Measurements from ENCODE around the gene HADHA. TPM values are rescaled to one million over a fixed set of nuclear protein-coding genes. Genes with fewer than 3 reads are reported as not detected.

HADHA gene
- polyA plus RNA-seq, 4 donors = 188 to 240 (median 211) TPM

DNA sequence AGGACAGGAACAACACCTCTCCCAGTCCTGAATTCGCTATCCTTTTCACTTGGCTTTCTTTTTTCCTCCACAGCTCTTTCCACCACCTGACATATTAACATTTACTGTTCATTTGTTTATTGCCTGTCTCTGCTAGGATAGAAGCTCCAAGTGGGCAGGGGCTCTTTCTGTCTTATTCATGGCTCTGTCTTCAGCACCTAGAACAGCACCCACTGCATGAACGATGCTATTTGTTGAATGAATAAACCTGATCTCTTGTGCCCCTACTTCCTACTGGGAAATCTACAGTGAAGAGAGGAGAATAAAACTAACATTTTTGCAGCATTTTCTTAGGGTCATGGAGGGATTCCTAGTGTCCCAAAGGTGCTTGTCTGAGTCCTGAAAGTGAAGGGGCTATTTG lies 95.9 kb downstream of the HADHA start:
- DNase-seq (ENCODE audit: low read depth in 4 of 4, low spot score in 2 of 4) = no peak

DNA sequence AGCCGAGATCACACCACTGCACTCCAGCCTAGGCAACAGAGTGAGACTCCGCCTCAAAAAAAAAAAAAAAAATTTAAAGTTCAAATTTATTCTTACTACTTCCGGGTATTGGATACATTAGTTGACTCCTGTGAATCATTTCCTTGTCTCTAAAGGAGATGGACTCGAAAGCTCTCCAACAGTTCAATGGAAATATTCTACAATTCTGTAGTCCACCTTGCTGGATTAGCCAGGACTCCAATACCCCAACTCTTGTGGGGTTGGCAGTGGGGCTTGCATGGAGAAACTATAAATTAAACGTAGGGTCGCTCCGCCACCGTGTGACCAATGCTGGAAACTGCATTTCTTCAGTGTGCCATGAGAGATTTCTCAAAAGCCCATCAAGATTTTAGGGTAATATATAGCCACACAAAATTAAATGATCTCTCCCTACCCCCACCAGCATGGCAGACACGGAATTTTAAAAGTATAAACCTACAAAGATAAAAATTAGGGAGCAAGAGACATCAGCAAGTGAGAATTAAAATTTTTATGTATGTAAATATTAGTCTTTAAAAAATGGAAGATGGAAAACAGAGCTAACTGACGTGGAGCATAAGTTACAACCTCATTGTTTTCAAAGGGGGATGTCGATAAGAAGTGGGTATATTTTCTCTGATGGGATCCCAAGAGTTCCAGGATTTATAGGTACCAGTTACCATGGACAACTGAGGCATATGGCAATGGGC lies 99.3 kb downstream of the HADHA start:
- peak; percentile 18 to 32 (median 26) for DNase-seq (ENCODE audit: low read depth in 4 of 4, low spot score in 2 of 4)

DNA sequence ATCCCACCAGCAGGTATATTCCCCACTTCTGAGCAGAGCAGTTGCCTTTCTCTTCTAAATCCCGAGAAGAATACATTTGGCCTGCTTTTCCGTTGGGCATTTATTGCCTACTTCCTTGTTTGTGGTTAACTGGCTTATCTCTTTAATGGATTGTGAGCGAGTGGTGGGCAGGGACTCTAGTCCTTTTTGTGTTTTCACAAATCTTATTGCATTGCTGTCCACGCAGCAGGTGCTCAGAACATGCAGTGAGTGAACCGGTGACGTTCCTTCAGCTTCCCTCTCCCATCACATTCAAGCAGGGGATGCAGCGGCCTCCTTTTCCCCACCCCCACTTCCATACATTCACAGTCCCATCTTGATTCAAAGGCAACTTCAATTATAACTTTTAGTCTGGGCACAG lies 100.4 kb downstream of the HADHA start:
- DNase-seq (ENCODE audit: low read depth in 4 of 4, low spot score in 2 of 4) = no peak

DNA sequence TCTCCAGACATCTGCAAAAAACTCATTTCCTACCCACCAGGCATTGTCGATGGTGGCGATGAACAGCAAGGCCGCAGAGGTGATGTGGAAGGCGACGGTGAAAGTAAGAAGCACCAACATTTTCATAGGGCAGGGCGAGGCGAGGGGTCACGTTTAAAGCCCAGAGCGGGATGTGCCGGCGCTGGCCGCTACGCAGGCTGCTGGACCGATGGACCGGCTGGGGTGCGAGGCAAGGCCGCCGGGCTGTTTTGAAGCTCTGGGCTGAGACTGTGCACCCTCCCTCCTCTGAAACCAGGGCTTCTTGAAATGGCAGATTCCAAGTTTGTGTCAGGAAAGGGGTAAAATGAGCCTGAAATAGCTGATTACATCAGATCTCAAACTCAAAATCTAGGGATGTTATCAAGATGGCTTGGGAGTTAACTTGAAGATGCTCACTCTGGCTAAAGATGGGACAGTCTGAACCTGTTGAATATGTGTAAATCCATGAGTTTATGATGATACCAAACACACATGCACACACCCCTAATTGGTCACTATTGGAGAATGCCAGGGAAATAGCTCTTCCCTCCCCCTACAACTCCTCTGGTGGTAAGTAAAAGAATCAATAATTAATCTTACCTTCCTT lies 103.2 kb downstream of the HADHA start:
- DNase-seq (ENCODE audit: low read depth in 4 of 4, low spot score in 2 of 4) = no peak

Other genes starting within 250 kb of the HADHA start
- 100 to 1,000 TPM; 116 to 172 (median 132) TPM for gene RAB10, start 210.5 kb downstream of the HADHA start, polyA plus RNA-seq (ENCODE audit: insufficient read length in 4 of 4)
- gene GAREM2, start 71.5 kb downstream of the HADHA start, polyA plus RNA-seq (ENCODE audit: insufficient read length in 4 of 4) = 1 to 10 TPM; 5.8 to 9.0 (median 7.8) TPM
- 100 to 1,000 TPM; 151 to 194 (median 167) TPM for gene HADHB, start 307 bp upstream of the HADHA start, polyA plus RNA-seq (ENCODE audit: insufficient read length in 4 of 4)
- 10 to 100 TPM; 18.4 to 27.2 (median 21.0) TPM for gene SELENOI, start 101.5 kb upstream of the HADHA start, polyA plus RNA-seq (ENCODE audit: insufficient read length in 4 of 4)
- 1 to 10 TPM; 2.0 to 3.6 (median 2.6) TPM for gene ADGRF3, start 102.2 kb upstream of the HADHA start, polyA plus RNA-seq (ENCODE audit: insufficient read length in 4 of 4)
- 1 to 10 TPM; 2.4 to 3.8 (median 3.0) TPM for gene DRC1, start 157.3 kb upstream of the HADHA start, polyA plus RNA-seq (ENCODE audit: insufficient read length in 4 of 4)
- gene OTOF, start 233.5 kb upstream of the HADHA start, polyA plus RNA-seq (ENCODE audit: insufficient read length in 4 of 4) = under 1 TPM; 0.10 to 0.24 (median 0.20) TPM